CD8-positive, alpha-beta memory T cell (primary cell): ENCODE data around the gene TBPL1. TPM values are rescaled to one million over a fixed set of nuclear protein-coding genes. Genes with fewer than 3 reads are reported as not detected.
"Not testable (repeated sequence)": the region's sequence is repeated elsewhere in the genome, so short reads cannot be mapped to it uniquely, and the experiment has no call there.

Experiments used
- CTCF ChIA-PET: fragments of 350-600 bp; sonication (Branson Sonifier 250); formaldehyde crosslinking; loops from one replicate; lab custom pipeline; 2021; ENCODE audit warnings: antibody characterized with exemption; lab: Charles Lee
- POLR2A ChIA-PET: fragments of 350-600 bp; sonication (Branson Sonifier 250); formaldehyde crosslinking; loops from one replicate; lab custom pipeline; 2021; ENCODE audit warnings: antibody characterized with exemption; lab: Charles Lee
- DNase-seq, 5 donors: peaks; one replicate each; pipeline versions ENCODE4 v3.0.0 to v3.0.0-alpha.2; 2020 to 2022; ENCODE audit warnings: mixed read lengths in 1 of 5
- H3K27ac ChIP-seq: one replicate; pipeline ENCODE4 v1.7.0; 2013; ENCODE audit warnings: low read depth, mild to moderate bottlenecking, low read length, moderate library complexity
- H3K27me3 ChIP-seq: 2 replicates; pipeline ENCODE4 v1.7.0; 2013; ENCODE audit warnings: low read length, mild to moderate bottlenecking; ENCODE audit not compliant: insufficient read depth, poor library complexity, severe bottlenecking
- H3K36me3 ChIP-seq: 2 replicates; pipeline ENCODE4 v1.7.0; 2013; ENCODE audit warnings: mild to moderate bottlenecking, low read length, moderate library complexity; ENCODE audit not compliant: insufficient read depth
- H3K4me1 ChIP-seq: 2 replicates; pipeline ENCODE4 v1.7.0; 2013; ENCODE audit warnings: mild to moderate bottlenecking, low read length, moderate library complexity; ENCODE audit not compliant: insufficient read depth
- H3K4me3 ChIP-seq: 2 replicates; pipeline ENCODE4 v1.7.0; 2013; ENCODE audit warnings: mild to moderate bottlenecking, low read length
- H3K9me3 ChIP-seq: 2 replicates; pipeline ENCODE4 v1.7.0; 2013; ENCODE audit warnings: mild to moderate bottlenecking, low read length
- H3K27ac Mint-ChIP-seq, 8 donors: one replicate each; pipeline ENCODE4 v1.8.0; 2020 to 2021; ENCODE audit warnings: mixed read lengths in 8 of 8, mild to moderate bottlenecking in 6 of 8, inconsistent platforms in 3 of 8, moderate library complexity in 3 of 8
- H3K27me3 Mint-ChIP-seq, 2 donors: one replicate each; pipeline ENCODE4 v1.8.0; 2020 to 2021; ENCODE audit warnings: mixed read lengths in 2 of 2, mild to moderate bottlenecking in 1 of 2, moderate library complexity in 1 of 2
- H3K36me3 Mint-ChIP-seq, 3 donors: one replicate each; pipeline ENCODE4 v1.8.0; 2020 to 2021; ENCODE audit warnings: mixed read lengths in 3 of 3, inconsistent platforms in 1 of 3, mild to moderate bottlenecking in 1 of 3
- H3K4me1 Mint-ChIP-seq, 3 donors: one replicate each; pipeline ENCODE4 v1.8.0; 2020 to 2021; ENCODE audit warnings: mixed read lengths in 3 of 3, inconsistent platforms in 1 of 3, mild to moderate bottlenecking in 1 of 3
- H3K4me3 Mint-ChIP-seq, 7 donors: one replicate each; pipeline ENCODE4 v1.8.0; 2020 to 2021; ENCODE audit warnings: mixed read lengths in 7 of 7, mild to moderate bottlenecking in 6 of 7, moderate library complexity in 4 of 7, inconsistent platforms in 2 of 7
- H3K9me3 Mint-ChIP-seq, 5 donors: one replicate each; pipeline ENCODE4 v1.8.0; 2020 to 2022; ENCODE audit warnings: mixed read lengths in 5 of 5, mild to moderate bottlenecking in 3 of 5, moderate library complexity in 2 of 5, inconsistent platforms in 1 of 5
- polyA plus RNA-seq: library from polyadenylated mRNA; unstranded; fragments of 300-500 nt; fragmentation: Illumina TruSeq; gene quantifications from one replicate; pipeline ENCODE4 v1.2.3, GENCODE V29; 2021
- total RNA-seq, 2 experiments: library from RNA; stranded (reverse); gene quantifications; one replicate each; pipeline ENCODE4 v1.2.3, GENCODE V29; 2021

TBPL1 gene
- total and polyA plus RNA-seq, 3 experiments from 2014 or later = 51.9 to 70.9 (median 52.8) TPM

GRCh38 chr6:133921249-133921859 lies 31.7 kb upstream of the TBPL1 start:
- DNase-seq = peak; percentile 47 to 74 (median 53)
- peaks cover 3 to 33% of the 10 kb centered on the region in 2 donors for H3K27me3 Mint-ChIP-seq
- CTCF ChIA-PET = interaction anchor here (0.9 to 8.6 kb wide), 10 partner anchors 10 to 1019 kb away, joined by 3 to 104 read pairs (median 4); no protein-coding TSS in a partner anchor

GRCh38 chr6:133923938-133924593 lies 29.0 kb upstream of the TBPL1 start:
- no peaks in the 10 kb centered on the region for H3K36me3 ChIP-seq
- CTCF ChIA-PET = interaction anchor here (0.6 to 8.6 kb wide), 41 partner anchors 8 to 1254 kb away, joined by 3 to 104 read pairs (median 4); no protein-coding TSS in a partner anchor
- peaks cover 4% of the 10 kb centered on the region for H3K27me3 ChIP-seq
- no peaks in the 10 kb centered on the region for H3K36me3 Mint-ChIP-seq
- H3K9me3 Mint-ChIP-seq = no peaks in the 10 kb centered on the region
- H3K4me1 ChIP-seq = no peaks in the 10 kb centered on the region
- H3K27me3 Mint-ChIP-seq = peaks cover 6 to 35% of the 10 kb centered on the region in 2 donors
- no peak overlapping the region for H3K4me3 ChIP-seq
- no peaks in the 10 kb centered on the region for H3K9me3 ChIP-seq
- H3K27ac ChIP-seq = no peak overlapping the region
- no peak overlapping the region for H3K4me3 Mint-ChIP-seq
- no peaks in the 10 kb centered on the region for H3K4me1 Mint-ChIP-seq
- DNase-seq = peak; percentile 13 to 64 (median 49)
- POLR2A ChIA-PET = interaction anchor here (0.8 to 1.2 kb wide), 2 partner anchors 28 to 173 kb away, joined by 3 to 6 read pairs; partner anchors contain the start of gene TBPL1
- H3K27ac Mint-ChIP-seq = no peak overlapping the region

More at GRCh38 chr6:133921249-133921859, 31.7 kb upstream of the TBPL1 start:
- Mint-ChIP-seq H3K4me3 (no peak overlapping the region), H3K36me3 (no peaks in the 10 kb centered on the region), H3K27ac (no peak overlapping the region), H3K4me1 (peaks cover 3 to 5% (median 5%) of the 10 kb centered on the region in 3 donors), H3K9me3 (no peaks in the 10 kb centered on the region)
- Histone ChIP-seq H3K27ac (no peak overlapping the region), H3K9me3 (no peaks in the 10 kb centered on the region), H3K27me3 (no peaks in the 10 kb centered on the region), H3K36me3 (no peaks in the 10 kb centered on the region), H3K4me1 (no peaks in the 10 kb centered on the region), H3K4me3 (no peak overlapping the region)
- POLR2A ChIA-PET = no interaction called here

GRCh38 chr6:133931221-133931620 lies 21.8 kb upstream of the TBPL1 start:
- POLR2A ChIA-PET, DNase-seq, H3K27ac Mint-ChIP-seq, H3K27me3 ChIP-seq, H3K9me3 ChIP-seq, H3K27ac ChIP-seq, H3K4me1 ChIP-seq, H3K36me3 ChIP-seq, H3K4me3 ChIP-seq, H3K4me3 Mint-ChIP-seq, H3K4me1 Mint-ChIP-seq: not testable (repeated sequence)
- H3K36me3 Mint-ChIP-seq = peaks cover 0 to 33% (median 1%) of the 10 kb centered on the region in 3 donors
- peaks cover 23 to 53% of the 10 kb centered on the region in 2 donors for H3K27me3 Mint-ChIP-seq
- CTCF ChIA-PET = interaction anchor here (1.7 kb wide), 1 partner anchor 7 kb away, joined by 7 read pairs; no protein-coding TSS in a partner anchor
- peaks cover 7 to 24% (median 19%) of the 10 kb centered on the region in 5 donors for H3K9me3 Mint-ChIP-seq

- H3K4me1 ChIP-seq, H3K36me3 ChIP-seq, POLR2A ChIA-PET, H3K4me1 Mint-ChIP-seq, H3K27ac ChIP-seq, H3K4me3 Mint-ChIP-seq, H3K4me3 ChIP-seq, H3K27ac Mint-ChIP-seq, H3K27me3 ChIP-seq, H3K9me3 ChIP-seq, DNase-seq: not testable (repeated sequence)
- Mint-ChIP-seq H3K9me3 (peaks cover 7 to 24% (median 19%) of the 10 kb centered on the region in 5 donors), H3K36me3 (peaks cover 0 to 33% (median 1%) of the 10 kb centered on the region in 3 donors), H3K27me3 (peaks cover 18 to 49% of the 10 kb centered on the region in 2 donors)
- CTCF ChIA-PET = interaction anchor here (1.9 to 2.0 kb wide), 2 partner anchors 12 to 127 kb away, joined by 6 to 9 read pairs; no protein-coding TSS in a partner anchor
Measured at GRCh38 chr6:133936352-133936751, 16.7 kb upstream of the TBPL1 start.

- H3K27ac ChIP-seq = no peak overlapping the region
- H3K4me1 Mint-ChIP-seq = no peaks in the 10 kb centered on the region
- no peak overlapping the region for H3K27ac Mint-ChIP-seq
Measured at GRCh38 chr6:133937909-133938308, 15.1 kb upstream of the TBPL1 start.

GRCh38 chr6:133938533-133938932 lies 14.5 kb upstream of the TBPL1 start:
- H3K27ac Mint-ChIP-seq = no peak overlapping the region
- H3K36me3 Mint-ChIP-seq = peaks cover 0 to 18% (median 0%) of the 10 kb centered on the region in 3 donors
- CTCF ChIA-PET = no interaction called here

More at GRCh38 chr6:133937909-133938308, 15.1 kb upstream of the TBPL1 start:
- ChIA-PET POLR2A (no interaction called here), CTCF (interaction anchor here (1.9 to 2.0 kb wide), 2 partner anchors 14 to 125 kb away, joined by 6 to 9 read pairs; no protein-coding TSS in a partner anchor)
- Mint-ChIP-seq H3K27me3 (peaks cover 9 to 40% of the 10 kb centered on the region in 2 donors), H3K4me3 (no peak overlapping the region), H3K9me3 (peaks cover 7 to 22% (median 14%) of the 10 kb centered on the region in 5 donors), H3K36me3 (peaks cover 0 to 24% (median 1%) of the 10 kb centered on the region in 3 donors)
- no peaks in the 10 kb centered on the region for H3K27me3 ChIP-seq
- no peaks in the 10 kb centered on the region for H3K36me3 ChIP-seq
- H3K4me3 ChIP-seq = no peak overlapping the region
- DNase-seq = no peak
- H3K4me1 ChIP-seq = no peaks in the 10 kb centered on the region
- H3K9me3 ChIP-seq = no peaks in the 10 kb centered on the region

GRCh38 chr6:133939778-133940667 lies 13.0 kb upstream of the TBPL1 start:
- H3K4me1 ChIP-seq = no peaks in the 10 kb centered on the region
- POLR2A ChIA-PET = no interaction called here
- CTCF ChIA-PET = interaction anchor here (1.0 kb wide), 1 partner anchor 157 kb away, joined by 3 read pairs; no protein-coding TSS in a partner anchor
- H3K27ac ChIP-seq = no peak overlapping the region
- no peaks in the 10 kb centered on the region for H3K27me3 ChIP-seq
- peaks cover 4 to 28% of the 10 kb centered on the region in 2 donors for H3K27me3 Mint-ChIP-seq
- H3K36me3 Mint-ChIP-seq = peaks cover 0 to 7% (median 0%) of the 10 kb centered on the region in 3 donors
- H3K9me3 ChIP-seq = no peaks in the 10 kb centered on the region
- H3K27ac Mint-ChIP-seq = no peak overlapping the region
- H3K4me3 Mint-ChIP-seq = no peak overlapping the region
- no peak for DNase-seq
- H3K4me1 Mint-ChIP-seq = no peaks in the 10 kb centered on the region
- H3K9me3 Mint-ChIP-seq = peaks cover 0 to 7% (median 5%) of the 10 kb centered on the region in 5 donors
- no peaks in the 10 kb centered on the region for H3K36me3 ChIP-seq
- no peak overlapping the region for H3K4me3 ChIP-seq

More at GRCh38 chr6:133938533-133938932, 14.5 kb upstream of the TBPL1 start:
- H3K4me3 ChIP-seq = no peak overlapping the region
- H3K27me3 ChIP-seq = no peaks in the 10 kb centered on the region
- H3K4me1 Mint-ChIP-seq = no peaks in the 10 kb centered on the region
- no peaks in the 10 kb centered on the region for H3K4me1 ChIP-seq
- H3K27me3 Mint-ChIP-seq = peaks cover 8 to 34% of the 10 kb centered on the region in 2 donors
- DNase-seq = no peak
- H3K27ac ChIP-seq = no peak overlapping the region
- no peaks in the 10 kb centered on the region for H3K36me3 ChIP-seq
- no peaks in the 10 kb centered on the region for H3K9me3 ChIP-seq
- POLR2A ChIA-PET = no interaction called here
- no peak overlapping the region for H3K4me3 Mint-ChIP-seq
- peaks cover 3 to 16% (median 9%) of the 10 kb centered on the region in 5 donors for H3K9me3 Mint-ChIP-seq
